Esophagus squamous epithelium (tissue), 4 donors: Measurements from ENCODE around the gene TNFRSF25.

Source experiments
- POLR2A ChIP-seq, 4 donors: fragments of 450-650 bp; IDR thresholded peaks; one replicate each; pipeline ENCODE4 v1.6.1; 2017; ENCODE audit warnings: antibody characterized with exemption in 4 of 4, mild to moderate bottlenecking in 4 of 4, moderate library complexity in 3 of 4
- TF ChIP-seq, protein P1 (sequence below), 6 experiments: fragments of 450-650 bp in 4 of 6; fragments of 200-600 bp in 2 of 6; sonication (generic) in 2 of 6; IDR thresholded peaks; one replicate each; pipeline ENCODE4 v1.5.1; 2016 to 2019; ENCODE audit warnings: antibody characterized with exemption in 6 of 6, mild to moderate bottlenecking in 4 of 6, moderate library complexity in 4 of 6

GRCh38 chr1:6509220-6509918 lies 43.4 kb upstream of the TNFRSF25 start:
- TF ChIP-seq, protein P1, sequence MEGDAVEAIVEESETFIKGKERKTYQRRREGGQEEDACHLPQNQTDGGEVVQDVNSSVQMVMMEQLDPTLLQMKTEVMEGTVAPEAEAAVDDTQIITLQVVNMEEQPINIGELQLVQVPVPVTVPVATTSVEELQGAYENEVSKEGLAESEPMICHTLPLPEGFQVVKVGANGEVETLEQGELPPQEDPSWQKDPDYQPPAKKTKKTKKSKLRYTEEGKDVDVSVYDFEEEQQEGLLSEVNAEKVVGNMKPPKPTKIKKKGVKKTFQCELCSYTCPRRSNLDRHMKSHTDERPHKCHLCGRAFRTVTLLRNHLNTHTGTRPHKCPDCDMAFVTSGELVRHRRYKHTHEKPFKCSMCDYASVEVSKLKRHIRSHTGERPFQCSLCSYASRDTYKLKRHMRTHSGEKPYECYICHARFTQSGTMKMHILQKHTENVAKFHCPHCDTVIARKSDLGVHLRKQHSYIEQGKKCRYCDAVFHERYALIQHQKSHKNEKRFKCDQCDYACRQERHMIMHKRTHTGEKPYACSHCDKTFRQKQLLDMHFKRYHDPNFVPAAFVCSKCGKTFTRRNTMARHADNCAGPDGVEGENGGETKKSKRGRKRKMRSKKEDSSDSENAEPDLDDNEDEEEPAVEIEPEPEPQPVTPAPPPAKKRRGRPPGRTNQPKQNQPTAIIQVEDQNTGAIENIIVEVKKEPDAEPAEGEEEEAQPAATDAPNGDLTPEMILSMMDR (IDR thresholded peaks at IDR 0.05), result no peak
- no peak for TF ChIP-seq POLR2A (IDR thresholded peaks at IDR 0.05)
